Measurements from ENCODE around the gene BAZ2B. TPM values are rescaled to one million over a fixed set of nuclear protein-coding genes. Genes with fewer than 3 reads are reported as not detected.

The BAZ2B gene
- total and polyA plus RNA-seq, 2 experiments from 2014 or later = 51.7 to 62.9 TPM

GRCh38 chr2:159506202-159506601, 110.1 kb downstream of the BAZ2B start (continued):
- TF ChIP-seq CTCF (conservative IDR thresholded peaks at IDR 0.05; ENCODE audit: low read depth in 2 of 2) (no peak), NANOG (IDR thresholded peaks at IDR 0.05; ENCODE audit: borderline replicate concordance) (no peak), JUNB (IDR thresholded peaks at IDR 0.05; ENCODE audit: unreplicated experiment) (no peak), EZH2phosphoT487 (IDR thresholded peaks at IDR 0.05; ENCODE audit: unreplicated experiment) (no peak), ZNF114 (CRISPR knock-in tag; IDR thresholded peaks at IDR 0.05) (no peak), POLR2AphosphoS5 (IDR thresholded peaks at IDR 0.05; ENCODE audit: low read depth) (no peak), STAT1 (IDR thresholded peaks at IDR 0.05; ENCODE audit: unreplicated experiment) (no peak), ZNF331 (CRISPR knock-in tag; IDR thresholded peaks at IDR 0.05; ENCODE audit: low read depth) (no peak)
- TF ChIP-seq, protein P1, sequence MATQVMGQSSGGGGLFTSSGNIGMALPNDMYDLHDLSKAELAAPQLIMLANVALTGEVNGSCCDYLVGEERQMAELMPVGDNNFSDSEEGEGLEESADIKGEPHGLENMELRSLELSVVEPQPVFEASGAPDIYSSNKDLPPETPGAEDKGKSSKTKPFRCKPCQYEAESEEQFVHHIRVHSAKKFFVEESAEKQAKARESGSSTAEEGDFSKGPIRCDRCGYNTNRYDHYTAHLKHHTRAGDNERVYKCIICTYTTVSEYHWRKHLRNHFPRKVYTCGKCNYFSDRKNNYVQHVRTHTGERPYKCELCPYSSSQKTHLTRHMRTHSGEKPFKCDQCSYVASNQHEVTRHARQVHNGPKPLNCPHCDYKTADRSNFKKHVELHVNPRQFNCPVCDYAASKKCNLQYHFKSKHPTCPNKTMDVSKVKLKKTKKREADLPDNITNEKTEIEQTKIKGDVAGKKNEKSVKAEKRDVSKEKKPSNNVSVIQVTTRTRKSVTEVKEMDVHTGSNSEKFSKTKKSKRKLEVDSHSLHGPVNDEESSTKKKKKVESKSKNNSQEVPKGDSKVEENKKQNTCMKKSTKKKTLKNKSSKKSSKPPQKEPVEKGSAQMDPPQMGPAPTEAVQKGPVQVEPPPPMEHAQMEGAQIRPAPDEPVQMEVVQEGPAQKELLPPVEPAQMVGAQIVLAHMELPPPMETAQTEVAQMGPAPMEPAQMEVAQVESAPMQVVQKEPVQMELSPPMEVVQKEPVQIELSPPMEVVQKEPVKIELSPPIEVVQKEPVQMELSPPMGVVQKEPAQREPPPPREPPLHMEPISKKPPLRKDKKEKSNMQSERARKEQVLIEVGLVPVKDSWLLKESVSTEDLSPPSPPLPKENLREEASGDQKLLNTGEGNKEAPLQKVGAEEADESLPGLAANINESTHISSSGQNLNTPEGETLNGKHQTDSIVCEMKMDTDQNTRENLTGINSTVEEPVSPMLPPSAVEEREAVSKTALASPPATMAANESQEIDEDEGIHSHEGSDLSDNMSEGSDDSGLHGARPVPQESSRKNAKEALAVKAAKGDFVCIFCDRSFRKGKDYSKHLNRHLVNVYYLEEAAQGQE (IDR thresholded peaks at IDR 0.05; ENCODE audit: unreplicated experiment) = no peak
- TF ChIP-seq, protein P2, sequence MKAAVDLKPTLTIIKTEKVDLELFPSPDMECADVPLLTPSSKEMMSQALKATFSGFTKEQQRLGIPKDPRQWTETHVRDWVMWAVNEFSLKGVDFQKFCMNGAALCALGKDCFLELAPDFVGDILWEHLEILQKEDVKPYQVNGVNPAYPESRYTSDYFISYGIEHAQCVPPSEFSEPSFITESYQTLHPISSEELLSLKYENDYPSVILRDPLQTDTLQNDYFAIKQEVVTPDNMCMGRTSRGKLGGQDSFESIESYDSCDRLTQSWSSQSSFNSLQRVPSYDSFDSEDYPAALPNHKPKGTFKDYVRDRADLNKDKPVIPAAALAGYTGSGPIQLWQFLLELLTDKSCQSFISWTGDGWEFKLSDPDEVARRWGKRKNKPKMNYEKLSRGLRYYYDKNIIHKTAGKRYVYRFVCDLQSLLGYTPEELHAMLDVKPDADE (IDR thresholded peaks at IDR 0.05) = no peak

DNA sequence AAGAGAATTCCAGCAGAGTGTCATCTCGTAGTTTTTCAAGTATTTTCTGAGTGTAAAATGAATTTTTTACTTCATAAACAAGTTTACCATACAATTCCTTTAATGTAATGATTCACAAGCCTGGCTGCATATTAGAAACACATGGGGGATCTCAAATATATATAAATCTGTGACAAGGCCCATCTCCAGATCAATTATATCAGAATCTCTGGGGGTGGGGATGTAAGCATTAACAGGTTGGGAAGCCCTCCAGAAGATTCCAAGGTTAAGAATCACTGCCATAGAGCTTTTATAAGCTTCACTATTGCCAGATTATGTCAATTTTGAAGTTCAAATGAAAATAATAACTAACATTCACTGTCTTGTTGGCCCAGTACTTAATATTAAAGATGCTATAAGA, 111.2 kb downstream of the BAZ2B start:
- Histone ChIP-seq H3K4me2 (no peak overlapping the region), H3K9me2 (ENCODE audit: insufficient read depth) (no peaks in the 10 kb centered on the region), H3K36me3 (ENCODE audit: insufficient read depth) (no peaks in the 10 kb centered on the region), H2AFZ (no peak overlapping the region), H3K4me3 (no peak overlapping the region), H3F3A (replicated peaks; ENCODE audit: low read depth) (no peaks in the 10 kb centered on the region), H3K4me1 (ENCODE audit: insufficient read depth) (no peaks in the 10 kb centered on the region), H4K20me1 (replicated peaks; ENCODE audit: insufficient read depth) (no peaks in the 10 kb centered on the region; the same call in 1 of the 2 replicates), H3K79me2 (replicated peaks; ENCODE audit: insufficient read depth) (peaks cover 5% of the 10 kb centered on the region; the same call in 1 of the 2 replicates), H3K27ac (ENCODE audit: low read depth) (no peak overlapping the region), H3K27me3 (ENCODE audit: insufficient read depth) (no peaks in the 10 kb centered on the region)
- ATAC-seq (no peak), DNase-seq (ENCODE audit: low spot score) (no peak)
- Mint-ChIP-seq H3K27ac (no peak overlapping the region), H3K4me1 (no peaks in the 10 kb centered on the region), H3K4me3 (no peak overlapping the region), H3K9me3 (peaks cover 5% of the 10 kb centered on the region; the same call in 1 of the 3 replicates), H3K27me3 (ENCODE audit: insufficient read depth, low read depth, poor library complexity) (peaks cover 2% of the 10 kb centered on the region), H3K36me3 (ENCODE audit: low read depth) (peaks cover 10% of the 10 kb centered on the region; the same call in 2 of the 3 replicates)
- TF ChIP-seq ZNF114 (CRISPR knock-in tag; IDR thresholded peaks at IDR 0.05) (no peak), POLR2AphosphoS5 (IDR thresholded peaks at IDR 0.05; ENCODE audit: low read depth) (no peak), NANOG (IDR thresholded peaks at IDR 0.05; ENCODE audit: borderline replicate concordance) (no peak)

Measured in GM23338 (cell line).